Stimulated activated CD4-positive, alpha-beta T cell treated with anti-CD3 and anti-CD28 coated beads, Interleukin-2, amount 100 ng/mL, for 4 hours (primary cell): ENCODE measurements around the gene TLE3.
A peak's percentile ranks its signal among the peaks of the same experiment; 100 is the strongest.
"Not testable (repeated sequence)": the region's sequence is repeated elsewhere in the genome, so short reads cannot be mapped to it uniquely, and the experiment has no call there.

Experiments used
- DNase-seq: peaks from one replicate; pipeline ENCODE4 v3.0.0-alpha.2; 2020; ENCODE audit warnings: low read depth

TLE3 gene

GRCh38 chr15:70097321-70098152 is at the start of gene TLE3:
Gene TLE3, minus strand, starts transcription at chr15:70097917. Its CDS starts 1,119 bp downstream, at chr15:70096798.
- DNase-seq, result peak; percentile 96

GRCh38 chr15:70147178-70147760 is 49.6 kb upstream of the TLE3 start:
- no peak for DNase-seq

GRCh38 chr15:70146771-70147170 is 49.1 kb upstream of the TLE3 start:
- DNase-seq, result no peak

DNA sequence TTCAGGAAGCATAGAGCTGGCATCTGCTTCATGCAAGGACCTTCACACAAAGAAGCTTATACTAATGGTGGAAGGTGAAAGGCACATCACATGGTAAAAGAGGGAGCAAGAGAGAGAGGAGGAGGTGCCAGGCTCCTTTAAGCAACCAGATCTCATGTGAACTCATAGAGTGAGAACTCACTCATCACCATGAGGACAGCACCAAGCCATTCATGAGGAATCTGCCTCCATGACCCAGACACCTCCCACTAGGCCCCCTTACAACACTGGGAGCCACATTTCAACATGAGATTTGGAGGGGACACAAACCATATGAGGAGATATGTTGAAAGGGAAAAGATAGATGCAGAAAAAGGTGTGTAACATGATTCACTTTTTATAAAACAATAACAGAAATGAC is 48.4 kb upstream of the TLE3 start:
- no peak for DNase-seq

- DNase-seq, result no peak
These were observed 47.5 kb upstream of the TLE3 start for GRCh38 chr15:70145261-70145660.

DNA sequence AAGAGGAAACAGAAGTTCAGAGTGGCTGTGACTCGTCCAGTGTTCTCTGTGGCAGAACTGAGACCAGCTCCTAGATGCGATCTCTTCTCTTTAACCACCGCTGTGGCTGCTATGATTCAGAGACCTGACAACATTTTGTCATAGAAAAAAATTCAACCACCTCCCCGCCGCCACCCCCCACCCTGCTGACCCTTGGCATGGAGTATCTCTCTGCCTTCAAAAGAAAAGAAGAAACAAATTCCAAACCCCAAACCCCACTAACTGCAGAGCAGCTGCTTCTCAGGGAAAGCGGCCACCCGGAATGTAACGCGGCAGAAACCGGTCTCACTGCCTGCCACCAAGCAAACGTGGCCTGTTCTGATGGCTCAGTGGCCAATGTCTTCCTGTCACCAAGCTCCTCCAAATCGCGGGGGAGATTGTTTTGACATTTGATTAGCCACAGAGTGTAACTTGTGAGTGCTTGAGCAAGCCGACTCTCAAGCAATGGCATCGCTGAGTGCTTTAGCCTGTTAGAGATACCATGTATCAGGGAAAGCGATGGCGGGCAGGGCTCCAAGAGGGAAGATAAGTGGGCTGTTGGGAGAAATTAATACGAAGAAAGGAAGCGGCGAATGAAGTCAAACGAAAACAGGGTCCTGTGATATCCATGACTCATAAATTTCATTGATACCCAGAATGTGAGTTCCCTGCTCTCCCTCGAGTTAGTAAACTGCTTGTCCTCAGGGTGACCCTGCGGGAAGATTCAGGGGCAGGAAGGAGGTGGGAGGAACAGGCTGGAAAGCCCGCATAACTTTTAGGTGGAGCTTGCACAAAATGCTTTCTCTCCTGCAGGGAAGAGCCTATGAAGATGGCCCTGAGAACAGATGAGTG is 44.8 kb upstream of the TLE3 start:
- no peak for DNase-seq

DNA sequence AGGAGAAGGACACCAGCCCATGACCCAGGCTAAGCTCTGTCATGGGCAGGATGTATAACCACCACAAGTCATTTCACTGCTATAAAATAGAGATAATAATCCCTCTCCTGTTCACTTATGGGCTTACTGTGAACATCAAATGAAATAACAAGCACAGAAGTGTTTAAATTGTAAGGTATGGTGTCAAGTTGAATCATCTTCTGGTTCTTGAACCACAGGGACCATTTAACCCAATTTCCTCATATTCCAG is 44.3 kb upstream of the TLE3 start:
- no peak for DNase-seq

GRCh38 chr15:70141376-70142071 is 43.8 kb upstream of the TLE3 start:
- no peak for DNase-seq

- no peak for DNase-seq
These were observed 43.0 kb upstream of the TLE3 start for GRCh38 chr15:70140543-70141375.

DNA sequence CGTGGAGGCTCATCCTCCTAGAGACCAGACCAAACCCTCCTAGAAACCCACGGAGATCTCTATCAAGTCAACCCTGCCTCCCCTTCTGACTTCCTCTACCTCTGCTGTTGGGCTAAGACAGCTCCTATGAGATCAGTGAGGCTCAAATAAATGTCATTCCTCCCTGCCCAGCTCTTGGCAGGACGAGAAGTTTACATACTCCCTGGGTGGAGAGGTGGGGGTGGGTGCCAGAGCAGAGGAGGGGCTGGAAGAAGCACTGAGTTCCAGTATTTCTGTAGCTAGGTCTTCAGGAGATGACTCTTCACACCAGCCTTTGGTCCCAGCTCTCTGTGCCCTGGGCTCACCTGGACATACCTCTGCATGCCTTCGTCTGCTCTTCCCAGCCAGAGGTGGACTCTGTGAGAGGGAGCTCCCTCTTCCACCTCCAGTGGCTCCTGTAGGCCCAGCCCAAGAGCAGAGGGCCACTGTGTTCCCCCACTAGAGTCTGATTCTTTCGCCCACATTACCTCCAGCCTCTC is 42.4 kb upstream of the TLE3 start:
- no peak for DNase-seq

DNA sequence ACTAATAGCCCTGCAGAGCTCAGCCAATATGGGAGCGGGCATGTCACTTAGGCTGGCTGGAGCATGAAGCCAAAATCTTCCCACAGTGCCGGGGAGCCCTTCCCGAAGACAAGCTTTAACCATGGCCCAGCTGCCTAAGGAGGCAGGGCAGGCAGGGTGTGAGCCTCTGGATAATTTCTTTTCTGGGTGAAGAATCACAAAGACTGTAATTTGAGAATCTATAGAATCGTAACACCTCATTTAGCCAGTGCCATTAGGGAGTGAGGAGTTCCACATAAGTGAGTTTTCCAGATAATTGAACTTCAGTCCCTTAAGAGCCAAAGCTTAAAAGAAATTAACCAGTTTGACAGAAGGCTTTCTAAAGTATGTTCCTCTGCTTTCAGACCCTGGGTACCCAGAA is 40.2 kb upstream of the TLE3 start:
- no peak for DNase-seq

DNA sequence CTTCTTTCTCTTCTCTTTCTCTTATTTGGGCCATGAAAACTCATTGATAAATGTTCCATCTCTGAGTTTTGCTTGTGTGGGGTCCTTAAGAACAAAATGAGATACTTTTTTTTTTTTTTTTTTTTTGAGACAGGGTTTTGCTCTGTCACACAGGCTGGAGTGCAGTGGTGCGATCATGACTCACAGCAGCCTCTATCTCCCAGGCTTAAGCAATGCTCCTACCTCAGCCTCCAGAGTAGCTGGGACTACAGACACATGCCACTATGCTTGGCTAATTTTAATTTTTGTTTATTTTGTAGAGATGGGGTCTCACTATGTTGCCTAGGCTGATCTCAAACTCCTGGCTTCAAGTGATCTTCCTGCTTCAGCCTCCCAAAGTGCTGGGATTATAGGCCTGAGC is 39.3 kb upstream of the TLE3 start:
- not testable (repeated sequence) for DNase-seq

DNA sequence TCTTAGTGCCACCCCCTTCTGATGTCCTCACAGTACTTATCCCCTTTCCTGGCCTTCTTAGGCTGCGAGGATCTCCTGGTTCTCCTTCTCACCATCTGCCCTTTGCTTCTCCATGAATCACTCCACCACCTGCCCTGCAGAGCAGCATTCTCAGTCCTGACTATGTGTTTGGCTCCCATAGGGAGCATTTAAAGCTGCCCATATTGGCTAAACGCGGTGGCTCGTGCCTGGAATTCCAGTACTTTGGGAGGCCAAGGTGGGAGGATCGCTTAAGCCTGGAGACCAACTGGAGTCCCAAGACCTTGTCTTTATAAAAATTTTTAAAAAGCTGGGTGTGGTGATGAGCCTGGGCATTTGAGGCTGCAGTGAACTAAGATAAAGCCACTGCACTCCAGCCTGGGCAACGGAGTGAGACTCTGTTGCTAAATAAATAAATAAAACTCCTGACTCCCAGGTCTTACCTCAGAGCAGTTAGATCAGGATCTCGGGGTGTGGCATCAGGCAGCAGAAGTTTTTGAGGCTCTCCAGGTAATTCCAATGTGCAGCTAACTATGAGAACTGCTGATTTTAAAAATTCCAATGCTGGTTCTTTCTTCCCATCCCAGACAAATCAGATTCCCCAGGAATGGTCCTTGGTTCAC is 36.2 kb upstream of the TLE3 start:
- DNase-seq, result no peak

- DNase-seq, result no peak
These were observed 35.6 kb upstream of the TLE3 start for GRCh38 chr15:70133296-70133695.

DNA sequence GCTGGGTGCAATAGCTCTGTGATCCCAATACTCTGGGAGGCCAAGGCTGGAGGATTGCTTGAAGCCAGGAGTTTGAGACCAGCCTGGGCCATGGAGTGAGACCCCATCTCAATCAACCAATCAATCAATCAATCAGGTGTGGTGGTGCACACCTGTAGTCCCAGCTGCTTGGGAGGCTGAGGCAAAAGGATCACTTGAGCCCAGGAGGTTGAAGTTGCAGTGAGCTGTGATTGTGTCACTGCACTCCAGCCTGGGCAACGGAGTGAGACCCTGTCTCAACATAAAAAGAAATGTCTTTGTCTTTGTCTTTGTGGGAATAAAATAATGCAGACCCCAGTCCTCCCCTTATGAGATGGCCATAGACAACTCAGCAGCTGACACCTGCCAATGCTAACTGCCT is 34.9 kb upstream of the TLE3 start:
- DNase-seq, result no peak

GRCh38 chr15:70132139-70132538 is 34.4 kb upstream of the TLE3 start:
- no peak for DNase-seq

- DNase-seq, result no peak
These were observed 30.9 kb upstream of the TLE3 start for GRCh38 chr15:70128414-70129140.

- no peak for DNase-seq
These were observed 30.2 kb upstream of the TLE3 start for GRCh38 chr15:70127770-70128413.

DNA sequence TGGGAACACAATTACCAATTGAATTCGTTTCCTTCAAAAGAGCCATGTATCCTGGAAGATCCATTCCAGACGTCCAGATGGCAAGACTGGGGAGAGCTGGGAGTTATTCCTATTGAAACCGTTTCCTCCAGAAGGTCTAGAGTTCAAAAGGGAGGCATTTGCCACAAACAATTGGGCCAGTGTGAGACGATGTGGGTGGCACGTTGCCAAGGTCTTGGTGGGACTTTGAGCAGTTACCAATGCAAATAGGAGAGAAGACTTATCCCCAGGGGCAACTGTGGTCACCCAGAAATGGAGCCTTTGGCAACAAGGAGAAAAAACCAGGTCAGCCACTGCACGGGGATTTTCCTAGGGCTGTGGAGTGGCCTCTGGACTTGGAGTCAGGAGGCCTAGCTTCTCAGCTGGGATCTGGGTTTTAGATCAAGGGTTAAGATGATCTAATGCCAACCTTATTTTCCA is 29.6 kb upstream of the TLE3 start:
- no peak for DNase-seq

GRCh38 chr15:70126362-70126761 is 28.6 kb upstream of the TLE3 start:
- no peak for DNase-seq
